ENCODE measurements around the gene BARX2. TPM values are rescaled to one million over a fixed set of nuclear protein-coding genes. Genes with fewer than 3 reads are reported as not detected.

BARX2 gene
- total RNA-seq, 2 donors from 2014 or later: 0.35 to 1.4 TPM

DNA sequence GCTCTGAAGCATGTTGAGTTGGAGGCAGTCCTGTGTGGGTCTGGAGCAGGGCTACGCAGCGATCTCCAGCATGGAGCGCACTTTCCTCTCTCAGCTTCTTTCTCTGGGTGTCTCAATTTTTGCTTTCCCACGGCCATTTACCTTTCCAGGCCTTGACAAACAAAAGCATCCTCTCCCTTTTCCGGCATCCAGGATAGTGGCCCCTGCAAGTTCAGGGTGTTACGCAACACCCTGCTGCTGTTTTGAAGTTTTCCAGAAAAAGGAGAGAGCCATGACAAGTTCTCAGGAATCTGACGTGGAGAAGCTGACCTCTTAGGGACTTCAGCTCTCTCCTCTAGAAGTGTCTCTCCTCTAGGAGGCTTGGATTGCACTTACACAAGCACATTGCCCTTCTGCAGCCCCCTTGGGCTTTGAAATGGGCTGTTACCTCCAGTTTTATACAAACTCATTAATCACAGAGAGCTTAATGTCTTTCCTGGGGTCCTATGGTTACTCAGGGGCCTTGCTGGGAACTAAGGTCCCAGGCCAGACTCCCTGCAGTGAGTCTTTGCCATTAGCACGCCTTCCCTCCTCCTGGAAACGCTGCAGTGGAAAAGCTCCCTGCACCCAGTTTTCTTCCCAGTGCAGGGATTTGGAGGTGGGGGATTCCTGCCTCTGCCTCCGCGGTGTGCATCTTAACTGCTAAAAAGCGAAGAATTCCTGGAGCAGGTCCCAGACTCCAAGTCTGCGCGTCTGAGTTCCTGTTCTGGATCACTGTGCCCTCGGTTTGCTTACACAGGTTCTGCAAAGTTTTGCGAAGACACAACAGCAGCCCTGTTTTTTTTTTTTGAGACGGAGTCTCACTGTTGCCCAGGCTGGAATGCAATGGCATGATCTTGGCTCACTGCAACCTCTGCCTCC lies 80.4 kb downstream of the BARX2 start:
- no peaks in the 10 kb centered on the region for H3K4me1 ChIP-seq
- DNase-seq (ENCODE audit: low spot score): no peak
- no peaks in the 10 kb centered on the region for H3K27me3 ChIP-seq
- H3K27ac ChIP-seq: no peak overlapping the region
- H3K4me3 ChIP-seq: no peak overlapping the region
- H3K9me3 ChIP-seq: no peaks in the 10 kb centered on the region
- TF ChIP-seq, protein P1, sequence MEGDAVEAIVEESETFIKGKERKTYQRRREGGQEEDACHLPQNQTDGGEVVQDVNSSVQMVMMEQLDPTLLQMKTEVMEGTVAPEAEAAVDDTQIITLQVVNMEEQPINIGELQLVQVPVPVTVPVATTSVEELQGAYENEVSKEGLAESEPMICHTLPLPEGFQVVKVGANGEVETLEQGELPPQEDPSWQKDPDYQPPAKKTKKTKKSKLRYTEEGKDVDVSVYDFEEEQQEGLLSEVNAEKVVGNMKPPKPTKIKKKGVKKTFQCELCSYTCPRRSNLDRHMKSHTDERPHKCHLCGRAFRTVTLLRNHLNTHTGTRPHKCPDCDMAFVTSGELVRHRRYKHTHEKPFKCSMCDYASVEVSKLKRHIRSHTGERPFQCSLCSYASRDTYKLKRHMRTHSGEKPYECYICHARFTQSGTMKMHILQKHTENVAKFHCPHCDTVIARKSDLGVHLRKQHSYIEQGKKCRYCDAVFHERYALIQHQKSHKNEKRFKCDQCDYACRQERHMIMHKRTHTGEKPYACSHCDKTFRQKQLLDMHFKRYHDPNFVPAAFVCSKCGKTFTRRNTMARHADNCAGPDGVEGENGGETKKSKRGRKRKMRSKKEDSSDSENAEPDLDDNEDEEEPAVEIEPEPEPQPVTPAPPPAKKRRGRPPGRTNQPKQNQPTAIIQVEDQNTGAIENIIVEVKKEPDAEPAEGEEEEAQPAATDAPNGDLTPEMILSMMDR (IDR thresholded peaks at IDR 0.05): no peak
- no peaks in the 10 kb centered on the region for H3K36me3 ChIP-seq

DNA sequence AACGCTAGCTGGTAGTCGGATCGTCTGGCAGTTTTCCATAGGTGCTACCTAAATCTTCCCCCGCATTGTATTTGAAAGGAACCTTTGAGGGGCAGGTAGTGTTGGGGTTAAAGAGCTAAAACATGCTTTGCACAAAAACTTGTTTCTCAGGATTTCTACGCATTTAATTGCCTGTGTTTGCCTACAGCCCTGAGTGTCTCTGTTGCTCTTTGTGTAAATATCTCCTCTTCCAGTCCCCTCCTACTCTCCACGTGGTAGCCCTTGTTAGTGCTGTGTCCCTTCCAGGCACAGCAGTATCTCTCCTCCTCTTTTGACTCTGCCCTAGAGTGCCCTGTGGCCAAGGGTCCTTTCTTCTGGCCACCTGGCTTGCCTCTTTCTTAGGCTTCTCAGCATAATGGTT lies 81.7 kb downstream of the BARX2 start:
- H3K36me3 ChIP-seq: no peaks in the 10 kb centered on the region
- H3K27ac ChIP-seq: no peak overlapping the region
- no peaks in the 10 kb centered on the region for H3K27me3 ChIP-seq
- no peaks in the 10 kb centered on the region for H3K4me1 ChIP-seq
- no peak for DNase-seq (ENCODE audit: low spot score)
- no peak overlapping the region for H3K4me3 ChIP-seq
- no peaks in the 10 kb centered on the region for H3K9me3 ChIP-seq
- TF ChIP-seq, protein P1 (IDR thresholded peaks at IDR 0.05): no peak

DNA sequence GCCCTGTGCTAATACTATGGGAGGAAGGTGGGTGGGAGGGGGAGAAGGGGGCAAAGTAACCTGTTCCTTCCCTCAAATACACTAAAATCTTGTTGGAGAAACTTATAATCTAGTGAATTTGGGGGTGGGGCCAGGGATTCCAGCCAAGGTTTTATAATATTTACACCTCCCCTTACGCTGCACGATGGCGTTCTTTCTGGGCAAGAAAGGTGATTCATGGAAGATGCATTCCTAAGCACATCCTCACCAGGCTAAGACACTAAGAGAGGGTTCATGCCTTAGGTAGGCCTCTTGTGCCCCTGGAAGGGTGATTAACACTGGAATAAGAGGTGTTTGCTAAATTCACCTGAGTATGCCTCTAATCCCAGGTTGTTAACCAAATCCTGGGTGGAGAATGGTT lies 82.6 kb downstream of the BARX2 start:
- Histone ChIP-seq H3K4me3 (no peak overlapping the region), H3K9me3 (no peaks in the 10 kb centered on the region), H3K27ac (no peak overlapping the region), H3K27me3 (no peaks in the 10 kb centered on the region), H3K36me3 (no peaks in the 10 kb centered on the region), H3K4me1 (no peaks in the 10 kb centered on the region)
- TF ChIP-seq, protein P1 (IDR thresholded peaks at IDR 0.05): no peak
- DNase-seq (ENCODE audit: low spot score): no peak

DNA sequence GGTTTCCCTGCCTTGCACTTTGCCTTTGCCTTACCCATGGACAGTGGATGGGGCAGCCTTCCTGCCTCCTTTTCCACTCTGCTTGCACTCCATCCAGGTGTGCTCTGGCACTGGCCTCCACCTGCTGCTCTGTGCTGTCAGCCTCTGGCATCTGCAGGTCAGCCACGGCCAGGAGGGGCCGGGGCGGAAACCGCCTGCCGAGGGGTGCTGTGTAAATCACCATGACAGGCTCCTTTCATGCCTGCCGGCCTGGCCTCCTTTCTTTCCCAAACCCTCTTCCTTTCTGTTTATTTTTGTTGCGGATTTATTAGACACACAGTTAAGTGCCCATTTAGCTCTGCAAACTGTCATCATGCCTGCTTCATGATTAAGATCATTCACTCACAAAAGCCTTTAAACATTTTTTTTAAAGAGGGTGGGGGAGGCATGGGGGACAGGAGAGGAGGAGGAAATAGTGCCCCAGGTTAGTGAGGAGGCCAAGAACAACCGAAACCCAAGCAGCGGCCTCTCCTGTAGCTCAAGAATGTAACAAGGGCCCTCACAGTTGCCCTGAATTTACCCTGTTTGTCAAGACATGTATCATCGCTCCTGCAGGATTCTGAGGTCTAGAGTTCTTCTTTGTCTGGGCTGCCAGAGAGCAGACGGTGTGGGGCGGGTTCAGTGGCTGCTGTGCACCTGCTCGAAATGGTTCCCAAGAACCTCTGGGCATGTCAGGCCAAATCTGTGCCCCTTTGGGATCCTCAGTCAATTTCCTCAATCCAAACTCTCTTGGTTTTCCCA lies 83.3 kb downstream of the BARX2 start:
- H3K4me1 ChIP-seq: no peaks in the 10 kb centered on the region
- DNase-seq (ENCODE audit: low spot score): no peak
- no peaks in the 10 kb centered on the region for H3K36me3 ChIP-seq
- TF ChIP-seq, protein P1 (IDR thresholded peaks at IDR 0.05): no peak
- no peaks in the 10 kb centered on the region for H3K9me3 ChIP-seq
- no peaks in the 10 kb centered on the region for H3K27me3 ChIP-seq
- no peak overlapping the region for H3K4me3 ChIP-seq
- H3K27ac ChIP-seq: no peak overlapping the region

DNA sequence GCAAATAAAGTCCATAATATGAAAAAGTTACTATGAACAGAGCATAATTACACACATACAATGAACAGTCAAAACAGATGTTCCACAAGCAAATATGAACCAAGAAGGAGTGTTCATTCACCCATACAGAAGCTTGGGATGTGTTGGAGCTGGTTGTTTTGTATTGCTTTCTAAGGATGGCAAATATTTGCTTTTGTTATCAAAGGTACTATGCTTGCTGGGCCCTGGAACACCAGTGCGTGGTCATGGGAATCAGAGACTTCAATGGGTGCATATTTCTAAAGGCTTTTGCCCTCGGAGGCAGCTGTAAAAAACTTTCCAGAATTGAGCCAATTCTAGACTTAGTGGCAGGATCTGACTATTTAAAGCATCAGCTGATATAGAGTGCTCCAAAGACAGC lies 85.1 kb downstream of the BARX2 start:
- Histone ChIP-seq H3K27me3 (no peaks in the 10 kb centered on the region), H3K27ac (no peak overlapping the region), H3K36me3 (no peaks in the 10 kb centered on the region), H3K4me3 (no peak overlapping the region), H3K9me3 (no peaks in the 10 kb centered on the region), H3K4me1 (no peaks in the 10 kb centered on the region)
- DNase-seq (ENCODE audit: low spot score): no peak
- TF ChIP-seq, protein P1 (IDR thresholded peaks at IDR 0.05): no peak
